ENCODE results near the gene RAB11A. TPM values are rescaled to one million over a fixed set of nuclear protein-coding genes. Genes with fewer than 3 reads are reported as not detected.

Gene RAB11A
- total and polyA plus RNA-seq, 9 of the 15 experiments (the other 6 are each of a cell fraction or from before 2014, with no cell fraction given): 129 to 369 (median 245) TPM

DNA sequence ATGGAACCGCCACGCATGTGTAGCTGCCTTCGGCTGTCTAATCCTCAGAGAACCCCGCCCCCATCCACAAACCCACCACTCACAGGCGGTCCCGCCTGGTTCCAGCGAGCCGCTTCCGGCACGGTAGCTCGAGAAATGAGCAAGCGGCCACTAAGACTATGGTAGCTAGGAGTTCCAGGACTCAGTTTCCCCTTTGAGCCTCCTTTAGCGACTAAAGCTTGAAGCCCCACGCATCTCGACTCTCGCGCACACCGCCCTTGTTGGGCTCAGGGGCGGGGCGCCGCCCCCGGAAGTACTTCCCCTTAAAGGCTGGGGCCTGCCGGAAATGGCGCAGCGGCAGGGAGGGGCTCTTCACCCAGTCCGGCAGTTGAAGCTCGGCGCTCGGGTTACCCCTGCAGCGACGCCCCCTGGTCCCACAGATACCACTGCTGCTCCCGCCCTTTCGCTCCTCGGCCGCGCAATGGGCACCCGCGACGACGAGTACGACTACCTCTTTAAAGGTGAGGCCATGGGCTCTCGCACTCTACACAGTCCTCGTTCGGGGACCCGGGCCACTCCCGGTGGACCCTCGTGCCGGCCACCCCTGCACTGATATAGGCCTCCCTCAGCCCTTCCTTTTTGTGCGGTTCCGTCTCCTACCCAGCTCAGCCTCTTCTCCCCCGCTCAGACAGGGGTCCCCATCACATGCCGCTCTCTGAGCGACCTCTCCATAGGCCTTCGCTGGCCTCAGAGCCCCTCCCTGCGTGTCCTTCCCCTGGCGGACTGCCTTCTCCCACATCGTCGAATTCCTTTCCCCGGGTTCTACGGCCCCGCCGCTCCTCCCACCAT, at the start of gene RAB11A (continued):
- TF ChIP-seq SRSF7 (optimal IDR thresholded peaks at IDR 0.05; ENCODE audit: low read depth, low read length) (no peak), PML (IDR thresholded peaks at IDR 0.05; ENCODE audit: low read length) (peak; percentile 89), CHD4 (IDR thresholded peaks at IDR 0.05; ENCODE audit: insufficient read depth, insufficient replicate concordance, low read depth, low read length, poor library complexity, severe bottlenecking) (no peak), ZNF239 (CRISPR knock-in tag; IDR thresholded peaks at IDR 0.05) (no peak; the same call in 1 of the 2 replicates), ZNF311 (CRISPR knock-in tag; IDR thresholded peaks at IDR 0.05) (no peak), GATAD2B (IDR thresholded peaks at IDR 0.05; ENCODE audit: borderline replicate concordance) (peak; percentile 75; the same call in 1 of the 2 replicates), KAT2B (IDR thresholded peaks at IDR 0.05; ENCODE audit: low read depth, low read length) (no peak), ZFX (CRISPR knock-in tag; IDR thresholded peaks at IDR 0.05) (peak; percentile 91), RBM22 (IDR thresholded peaks at IDR 0.05; ENCODE audit: low read depth, low read length, poor library complexity, severe bottlenecking) (peak; percentile 41), ETS2 (tag; IDR thresholded peaks at IDR 0.05; ENCODE audit: borderline replicate concordance, poor library complexity, severe bottlenecking) (no peak), RAD51 (IDR thresholded peaks at IDR 0.05; ENCODE audit: borderline replicate concordance, low read depth) (no peak), OTX1 (CRISPR knock-in tag; IDR thresholded peaks at IDR 0.05) (peak; percentile 45; the same call in 1 of the 2 replicates)
- TF ChIP-seq, protein P1, sequence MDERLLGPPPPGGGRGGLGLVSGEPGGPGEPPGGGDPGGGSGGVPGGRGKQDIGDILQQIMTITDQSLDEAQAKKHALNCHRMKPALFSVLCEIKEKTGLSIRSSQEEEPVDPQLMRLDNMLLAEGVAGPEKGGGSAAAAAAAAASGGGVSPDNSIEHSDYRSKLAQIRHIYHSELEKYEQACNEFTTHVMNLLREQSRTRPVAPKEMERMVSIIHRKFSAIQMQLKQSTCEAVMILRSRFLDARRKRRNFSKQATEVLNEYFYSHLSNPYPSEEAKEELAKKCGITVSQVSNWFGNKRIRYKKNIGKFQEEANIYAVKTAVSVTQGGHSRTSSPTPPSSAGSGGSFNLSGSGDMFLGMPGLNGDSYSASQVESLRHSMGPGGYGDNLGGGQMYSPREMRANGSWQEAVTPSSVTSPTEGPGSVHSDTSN (CRISPR knock-in tag; IDR thresholded peaks at IDR 0.05; ENCODE audit: low read depth): no peak
- TF ChIP-seq, protein P1 (tag; conservative IDR thresholded peaks at IDR 0.05; ENCODE audit: low read depth): no peak
- TF ChIP-seq, protein P2, sequence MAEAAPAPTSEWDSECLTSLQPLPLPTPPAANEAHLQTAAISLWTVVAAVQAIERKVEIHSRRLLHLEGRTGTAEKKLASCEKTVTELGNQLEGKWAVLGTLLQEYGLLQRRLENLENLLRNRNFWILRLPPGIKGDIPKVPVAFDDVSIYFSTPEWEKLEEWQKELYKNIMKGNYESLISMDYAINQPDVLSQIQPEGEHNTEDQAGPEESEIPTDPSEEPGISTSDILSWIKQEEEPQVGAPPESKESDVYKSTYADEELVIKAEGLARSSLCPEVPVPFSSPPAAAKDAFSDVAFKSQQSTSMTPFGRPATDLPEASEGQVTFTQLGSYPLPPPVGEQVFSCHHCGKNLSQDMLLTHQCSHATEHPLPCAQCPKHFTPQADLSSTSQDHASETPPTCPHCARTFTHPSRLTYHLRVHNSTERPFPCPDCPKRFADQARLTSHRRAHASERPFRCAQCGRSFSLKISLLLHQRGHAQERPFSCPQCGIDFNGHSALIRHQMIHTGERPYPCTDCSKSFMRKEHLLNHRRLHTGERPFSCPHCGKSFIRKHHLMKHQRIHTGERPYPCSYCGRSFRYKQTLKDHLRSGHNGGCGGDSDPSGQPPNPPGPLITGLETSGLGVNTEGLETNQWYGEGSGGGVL (CRISPR knock-in tag; IDR thresholded peaks at IDR 0.05): no peak
- TF ChIP-seq, protein P3, sequence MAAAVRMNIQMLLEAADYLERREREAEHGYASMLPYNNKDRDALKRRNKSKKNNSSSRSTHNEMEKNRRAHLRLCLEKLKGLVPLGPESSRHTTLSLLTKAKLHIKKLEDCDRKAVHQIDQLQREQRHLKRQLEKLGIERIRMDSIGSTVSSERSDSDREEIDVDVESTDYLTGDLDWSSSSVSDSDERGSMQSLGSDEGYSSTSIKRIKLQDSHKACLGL (CRISPR knock-in tag; IDR thresholded peaks at IDR 0.05; ENCODE audit: borderline replicate concordance, poor library complexity, severe bottlenecking): no peak
- TF ChIP-seq, protein P4, sequence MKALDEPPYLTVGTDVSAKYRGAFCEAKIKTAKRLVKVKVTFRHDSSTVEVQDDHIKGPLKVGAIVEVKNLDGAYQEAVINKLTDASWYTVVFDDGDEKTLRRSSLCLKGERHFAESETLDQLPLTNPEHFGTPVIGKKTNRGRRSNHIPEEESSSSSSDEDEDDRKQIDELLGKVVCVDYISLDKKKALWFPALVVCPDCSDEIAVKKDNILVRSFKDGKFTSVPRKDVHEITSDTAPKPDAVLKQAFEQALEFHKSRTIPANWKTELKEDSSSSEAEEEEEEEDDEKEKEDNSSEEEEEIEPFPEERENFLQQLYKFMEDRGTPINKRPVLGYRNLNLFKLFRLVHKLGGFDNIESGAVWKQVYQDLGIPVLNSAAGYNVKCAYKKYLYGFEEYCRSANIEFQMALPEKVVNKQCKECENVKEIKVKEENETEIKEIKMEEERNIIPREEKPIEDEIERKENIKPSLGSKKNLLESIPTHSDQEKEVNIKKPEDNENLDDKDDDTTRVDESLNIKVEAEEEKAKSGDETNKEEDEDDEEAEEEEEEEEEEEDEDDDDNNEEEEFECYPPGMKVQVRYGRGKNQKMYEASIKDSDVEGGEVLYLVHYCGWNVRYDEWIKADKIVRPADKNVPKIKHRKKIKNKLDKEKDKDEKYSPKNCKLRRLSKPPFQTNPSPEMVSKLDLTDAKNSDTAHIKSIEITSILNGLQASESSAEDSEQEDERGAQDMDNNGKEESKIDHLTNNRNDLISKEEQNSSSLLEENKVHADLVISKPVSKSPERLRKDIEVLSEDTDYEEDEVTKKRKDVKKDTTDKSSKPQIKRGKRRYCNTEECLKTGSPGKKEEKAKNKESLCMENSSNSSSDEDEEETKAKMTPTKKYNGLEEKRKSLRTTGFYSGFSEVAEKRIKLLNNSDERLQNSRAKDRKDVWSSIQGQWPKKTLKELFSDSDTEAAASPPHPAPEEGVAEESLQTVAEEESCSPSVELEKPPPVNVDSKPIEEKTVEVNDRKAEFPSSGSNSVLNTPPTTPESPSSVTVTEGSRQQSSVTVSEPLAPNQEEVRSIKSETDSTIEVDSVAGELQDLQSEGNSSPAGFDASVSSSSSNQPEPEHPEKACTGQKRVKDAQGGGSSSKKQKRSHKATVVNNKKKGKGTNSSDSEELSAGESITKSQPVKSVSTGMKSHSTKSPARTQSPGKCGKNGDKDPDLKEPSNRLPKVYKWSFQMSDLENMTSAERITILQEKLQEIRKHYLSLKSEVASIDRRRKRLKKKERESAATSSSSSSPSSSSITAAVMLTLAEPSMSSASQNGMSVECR (CRISPR knock-in tag; IDR thresholded peaks at IDR 0.05): no peak

Measured in K562 (cell line).